ENCODE measurements around the gene H2BK1.

DNA sequence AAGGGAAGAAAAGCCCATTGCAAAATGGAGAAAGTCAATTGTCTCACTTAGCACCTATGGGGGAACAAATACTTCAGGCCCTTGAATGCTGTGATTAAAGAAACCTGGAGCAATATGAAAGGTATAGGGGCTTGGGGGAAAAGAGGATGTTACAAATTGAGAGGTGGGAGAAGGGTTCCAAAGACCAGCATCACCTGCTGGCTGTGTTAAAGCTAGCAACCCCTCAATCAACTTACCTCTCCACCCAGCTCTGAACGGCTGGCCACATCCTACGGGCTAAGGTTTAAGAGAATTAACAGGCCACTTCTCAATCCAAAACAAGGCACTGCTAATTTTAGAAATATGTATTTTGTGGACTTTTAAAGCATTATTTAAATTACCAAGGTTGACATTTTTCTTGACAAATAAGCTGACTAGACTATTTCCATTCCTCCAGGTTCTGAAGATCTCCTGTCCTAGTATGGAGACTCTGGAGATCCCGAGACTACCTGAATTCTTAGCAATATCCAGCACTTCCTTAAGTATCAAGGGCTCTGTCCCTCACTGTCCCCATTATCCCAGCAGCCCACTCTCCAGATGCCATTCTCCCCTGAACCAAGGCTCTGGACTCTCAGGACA, 976 bp upstream of the H2BK1 start:
- no peak for TF ChIP-seq POLR2A (IDR thresholded peaks at IDR 0.05)
- TF ChIP-seq, protein P1, sequence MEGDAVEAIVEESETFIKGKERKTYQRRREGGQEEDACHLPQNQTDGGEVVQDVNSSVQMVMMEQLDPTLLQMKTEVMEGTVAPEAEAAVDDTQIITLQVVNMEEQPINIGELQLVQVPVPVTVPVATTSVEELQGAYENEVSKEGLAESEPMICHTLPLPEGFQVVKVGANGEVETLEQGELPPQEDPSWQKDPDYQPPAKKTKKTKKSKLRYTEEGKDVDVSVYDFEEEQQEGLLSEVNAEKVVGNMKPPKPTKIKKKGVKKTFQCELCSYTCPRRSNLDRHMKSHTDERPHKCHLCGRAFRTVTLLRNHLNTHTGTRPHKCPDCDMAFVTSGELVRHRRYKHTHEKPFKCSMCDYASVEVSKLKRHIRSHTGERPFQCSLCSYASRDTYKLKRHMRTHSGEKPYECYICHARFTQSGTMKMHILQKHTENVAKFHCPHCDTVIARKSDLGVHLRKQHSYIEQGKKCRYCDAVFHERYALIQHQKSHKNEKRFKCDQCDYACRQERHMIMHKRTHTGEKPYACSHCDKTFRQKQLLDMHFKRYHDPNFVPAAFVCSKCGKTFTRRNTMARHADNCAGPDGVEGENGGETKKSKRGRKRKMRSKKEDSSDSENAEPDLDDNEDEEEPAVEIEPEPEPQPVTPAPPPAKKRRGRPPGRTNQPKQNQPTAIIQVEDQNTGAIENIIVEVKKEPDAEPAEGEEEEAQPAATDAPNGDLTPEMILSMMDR (IDR thresholded peaks at IDR 0.05), result no peak
